Keratinocyte (primary cell): Measurements from ENCODE around the gene UBE2J2.

ENCODE experiments used
- EZH2 ChIP-seq: IDR thresholded peaks from one replicate; pipeline ENCODE4 v1.6.1; 2012; ENCODE audit warnings: inconsistent platforms, mild to moderate bottlenecking, low read length, moderate library complexity
- TF ChIP-seq, protein P1 (sequence below), 3 experiments: IDR thresholded peaks in 1 of 3; conservative IDR thresholded peaks in 1 of 3; optimal IDR thresholded peaks in 1 of 3; 2 replicates in 2 of 3; 3 replicates in 1 of 3; pipeline versions ENCODE3 to v1.5.1; 2011; ENCODE audit warnings: low read length in 3 of 3, mild to moderate bottlenecking in 3 of 3, moderate library complexity in 2 of 3, control low read depth in 1 of 3, inconsistent platforms in 1 of 3; ENCODE audit not compliant: insufficient read depth in 2 of 3; ENCODE audit errors: extremely low read depth in 1 of 3

DNA sequence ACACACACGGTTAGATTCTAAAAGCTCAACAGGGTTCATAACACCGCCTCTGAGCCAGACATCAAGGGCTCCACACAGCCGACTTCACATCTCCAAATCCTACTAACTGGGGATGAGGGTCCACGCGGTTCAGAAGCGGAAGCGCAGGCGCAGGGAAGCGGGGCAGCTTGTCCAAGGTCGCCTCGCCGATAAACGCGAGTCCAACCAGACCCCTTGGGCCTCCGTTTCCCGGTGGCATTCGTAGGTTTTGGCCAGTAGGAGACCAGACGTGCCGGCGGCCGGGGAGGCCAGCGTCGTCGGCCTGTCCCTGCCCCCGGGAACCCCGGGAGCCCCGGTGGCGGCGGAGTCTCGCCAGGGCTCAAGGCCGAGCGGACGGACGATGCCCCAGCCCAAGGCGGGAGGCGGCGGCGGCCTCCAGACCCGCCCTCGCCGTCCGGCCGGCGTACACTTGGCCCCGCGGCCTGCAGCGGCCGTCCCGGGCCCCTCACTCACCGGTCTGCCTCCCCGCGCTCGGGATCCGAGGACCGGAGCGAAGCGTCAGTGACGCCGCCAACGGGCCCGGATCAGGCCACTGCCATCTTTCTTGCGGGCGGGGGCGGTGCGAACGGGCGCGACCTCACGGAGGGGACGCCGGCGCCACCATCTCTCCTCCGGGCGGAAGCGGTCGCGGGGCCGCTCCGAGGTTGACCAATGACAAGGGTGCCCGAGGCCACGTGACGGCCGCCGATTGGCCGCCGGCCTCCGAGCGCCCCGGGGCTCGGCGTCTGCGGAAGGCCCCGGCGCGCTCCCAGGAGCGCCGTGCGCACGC lies 42.0 kb downstream of the UBE2J2 start, which contains the start of gene SDF4:
- TF ChIP-seq, protein P1, sequence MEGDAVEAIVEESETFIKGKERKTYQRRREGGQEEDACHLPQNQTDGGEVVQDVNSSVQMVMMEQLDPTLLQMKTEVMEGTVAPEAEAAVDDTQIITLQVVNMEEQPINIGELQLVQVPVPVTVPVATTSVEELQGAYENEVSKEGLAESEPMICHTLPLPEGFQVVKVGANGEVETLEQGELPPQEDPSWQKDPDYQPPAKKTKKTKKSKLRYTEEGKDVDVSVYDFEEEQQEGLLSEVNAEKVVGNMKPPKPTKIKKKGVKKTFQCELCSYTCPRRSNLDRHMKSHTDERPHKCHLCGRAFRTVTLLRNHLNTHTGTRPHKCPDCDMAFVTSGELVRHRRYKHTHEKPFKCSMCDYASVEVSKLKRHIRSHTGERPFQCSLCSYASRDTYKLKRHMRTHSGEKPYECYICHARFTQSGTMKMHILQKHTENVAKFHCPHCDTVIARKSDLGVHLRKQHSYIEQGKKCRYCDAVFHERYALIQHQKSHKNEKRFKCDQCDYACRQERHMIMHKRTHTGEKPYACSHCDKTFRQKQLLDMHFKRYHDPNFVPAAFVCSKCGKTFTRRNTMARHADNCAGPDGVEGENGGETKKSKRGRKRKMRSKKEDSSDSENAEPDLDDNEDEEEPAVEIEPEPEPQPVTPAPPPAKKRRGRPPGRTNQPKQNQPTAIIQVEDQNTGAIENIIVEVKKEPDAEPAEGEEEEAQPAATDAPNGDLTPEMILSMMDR (optimal IDR thresholded peaks at IDR 0.05 in 1 of 3, IDR thresholded peaks at IDR 0.05 in 1 of 3, conservative IDR thresholded peaks at IDR 0.05 in 1 of 3; ENCODE audit: extremely low read depth in 1 of 3, insufficient read depth in 2 of 3, low read length in 3 of 3) = no peak
- TF ChIP-seq EZH2 = no peak
